Calu3 (cell line): ENCODE results near the gene VSX1. TPM values are rescaled to one million over a fixed set of nuclear protein-coding genes. Genes with fewer than 3 reads are reported as not detected.

Source experiments
- BruUV-seq: library from RNA; stranded (reverse); fragments of 400-500 nt; replicated peaks from 2 replicates; lab custom pipeline; 2021; lab: Mats Ljungman, UMichigan
- CTCF ChIA-PET: fragments of 300-600 bp; sonication (Branson Sonifier 250); formaldehyde crosslinking; loops from one replicate; lab custom pipeline; 2022; ENCODE audit warnings: antibody characterized with exemption; lab: Charles Lee
- DNase-seq: peaks from one replicate; pipeline ENCODE4 v3.0.0; 2022
- H3K27ac Mint-ChIP-seq: one replicate; pipeline ENCODE4 v1.8.0; 2022; ENCODE audit warnings: mixed read lengths; ENCODE audit not compliant: unreplicated experiment
- H3K27me3 Mint-ChIP-seq: one replicate; pipeline ENCODE4 v1.8.0; 2022; ENCODE audit warnings: mixed read lengths; ENCODE audit not compliant: unreplicated experiment
- H3K36me3 Mint-ChIP-seq: one replicate; pipeline ENCODE4 v1.8.0; 2022; ENCODE audit warnings: mild to moderate bottlenecking, moderate library complexity, mixed read lengths; ENCODE audit not compliant: insufficient read depth, unreplicated experiment
- H3K4me1 Mint-ChIP-seq: one replicate; pipeline ENCODE4 v1.8.0; 2022; ENCODE audit warnings: mild to moderate bottlenecking, low read depth, mixed read lengths; ENCODE audit not compliant: unreplicated experiment
- H3K4me3 Mint-ChIP-seq: one replicate; pipeline ENCODE4 v1.8.0; 2022; ENCODE audit warnings: mild to moderate bottlenecking, low read depth, moderate library complexity, mixed read lengths; ENCODE audit not compliant: unreplicated experiment
- H3K9me3 Mint-ChIP-seq: one replicate; pipeline ENCODE4 v1.8.0; 2022; ENCODE audit warnings: low read depth, mixed read lengths; ENCODE audit not compliant: unreplicated experiment
- CTCF ChIP-seq: fragments of 200-600 bp; IDR thresholded peaks from one replicate; pipeline ENCODE4 v1.8.0; 2022; ENCODE audit warnings: antibody characterized with exemption; ENCODE audit not compliant: unreplicated experiment
- intact Hi-C: fragments of 100-400 bp; cut with micrococcal nuclease; formaldehyde crosslinking; loops from one replicate; pipeline ENCODE4 v1.10.0; 2022; ENCODE audit not compliant: unreplicated experiment
- total RNA-seq: library from RNA; stranded (reverse); gene quantifications from 2 replicates; pipeline ENCODE4 v1.2.3, GENCODE V29; 2022

VSX1 gene
- total RNA-seq, 1 experiment from 2014 or later = not detected

- Mint-ChIP-seq H3K4me1 (peaks cover 17% of the 10 kb centered on the region), H3K27me3 (peaks cover 30% of the 10 kb centered on the region), H3K36me3 (peaks cover 14% of the 10 kb centered on the region), H3K4me3 (peak within 1 kb of the TSS; percentile 54), H3K9me3 (no peaks in the 10 kb centered on the region), H3K27ac (no peak within 1 kb of the TSS)
- BruUV-seq = no TSS peak
- intact Hi-C loops = no loop called here
- TF ChIP-seq CTCF = no peak
- CTCF ChIA-PET = no interaction called here
- DNase-seq = no peak
Measured at GRCh38 chr20:25058051-25058846, 23.7 kb downstream of the VSX1 start, which contains the start of gene ACSS1. Gene ACSS1 (minus strand): TSS chr20:25058139. CDS start chr20:25058102, 37 bp downstream.

- Mint-ChIP-seq H3K36me3 (peaks cover 14% of the 10 kb centered on the region), H3K9me3 (no peaks in the 10 kb centered on the region), H3K4me1 (peaks cover 17% of the 10 kb centered on the region), H3K27ac (no peak overlapping the region), H3K27me3 (peaks cover 24% of the 10 kb centered on the region), H3K4me3 (peak overlapping the region; percentile 54)
- CTCF ChIA-PET = no interaction called here
- no peak for TF ChIP-seq CTCF
- BruUV-seq = no TSS peak
- intact Hi-C loops = no loop called here
- peak; percentile 44 for DNase-seq
Measured at GRCh38 chr20:25057234-25058050, 24.5 kb downstream of the VSX1 start.

GRCh38 chr20:25056690-25057233, 25.2 kb downstream of the VSX1 start:
- peaks cover 17% of the 10 kb centered on the region for H3K4me1 Mint-ChIP-seq
- H3K4me3 Mint-ChIP-seq = peak overlapping the region; percentile 54
- intact Hi-C loops = no loop called here
- H3K27ac Mint-ChIP-seq = no peak overlapping the region
- CTCF ChIA-PET = no interaction called here
- H3K27me3 Mint-ChIP-seq = peaks cover 17% of the 10 kb centered on the region
- BruUV-seq = no TSS peak
- H3K9me3 Mint-ChIP-seq = no peaks in the 10 kb centered on the region
- peaks cover 14% of the 10 kb centered on the region for H3K36me3 Mint-ChIP-seq
- TF ChIP-seq CTCF = no peak
- DNase-seq = no peak

GRCh38 chr20:25055711-25056495, 26.0 kb downstream of the VSX1 start:
- Mint-ChIP-seq H3K36me3 (peaks cover 9% of the 10 kb centered on the region), H3K27me3 (peaks cover 8% of the 10 kb centered on the region), H3K27ac (no peak overlapping the region), H3K4me3 (peak overlapping the region; percentile 54), H3K4me1 (peaks cover 8% of the 10 kb centered on the region), H3K9me3 (no peaks in the 10 kb centered on the region)
- intact Hi-C loops = no loop called here
- BruUV-seq = TSS peak; percentile 22
- CTCF ChIA-PET = no interaction called here
- DNase-seq = no peak
- TF ChIP-seq CTCF = no peak
